ENCODE data around the gene MAG. TPM values are rescaled to one million over a fixed set of nuclear protein-coding genes. Genes with fewer than 3 reads are reported as not detected.
A peak's percentile ranks its signal among the peaks of the same experiment; 100 is the strongest.

Gene MAG
- total and polyA plus RNA-seq, 10 of the 15 experiments (the other 5 are each of a cell fraction or from before 2014, with no cell fraction given), result 0.03 to 0.82 (median 0.17) TPM; not detected in 2

DNA sequence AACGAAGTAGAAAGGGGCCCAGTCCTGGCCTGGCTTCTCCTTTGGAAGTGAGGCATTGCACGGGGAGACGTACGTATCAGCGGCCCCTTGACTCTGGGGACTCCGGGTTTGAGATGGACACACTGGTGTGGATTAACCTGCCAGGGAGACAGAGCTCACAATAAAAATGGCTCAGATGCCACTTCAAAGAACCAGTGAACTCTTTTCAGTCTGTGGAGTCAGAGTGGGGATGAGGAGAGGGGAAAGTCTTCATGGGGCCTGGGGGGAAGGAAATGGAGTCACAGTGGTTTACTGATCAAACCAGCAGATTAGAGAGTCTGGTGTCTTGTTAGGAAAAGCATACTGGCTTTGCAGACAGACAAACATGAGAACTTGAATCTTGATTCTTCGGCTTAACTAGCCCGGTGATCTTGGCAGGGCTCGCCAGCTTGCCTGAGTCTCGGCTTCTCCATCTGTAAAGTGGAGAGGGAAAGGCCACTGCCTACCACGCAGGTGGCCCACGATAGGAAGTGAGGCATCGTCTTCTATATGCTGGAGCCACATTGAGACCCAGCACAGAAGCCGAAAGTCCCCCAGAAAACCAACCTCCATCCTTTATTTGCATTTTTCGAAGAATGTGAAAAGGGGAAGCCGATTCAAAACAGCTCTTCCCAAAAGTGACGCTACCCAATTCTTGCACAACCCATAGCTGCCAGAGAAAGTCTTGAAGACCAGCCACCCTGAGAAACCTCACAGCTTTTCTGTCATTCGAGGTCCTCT, 55.4 kb downstream of the MAG start, which contains the start of gene FFAR1 (continued):
- TF ChIP-seq, protein P1, sequence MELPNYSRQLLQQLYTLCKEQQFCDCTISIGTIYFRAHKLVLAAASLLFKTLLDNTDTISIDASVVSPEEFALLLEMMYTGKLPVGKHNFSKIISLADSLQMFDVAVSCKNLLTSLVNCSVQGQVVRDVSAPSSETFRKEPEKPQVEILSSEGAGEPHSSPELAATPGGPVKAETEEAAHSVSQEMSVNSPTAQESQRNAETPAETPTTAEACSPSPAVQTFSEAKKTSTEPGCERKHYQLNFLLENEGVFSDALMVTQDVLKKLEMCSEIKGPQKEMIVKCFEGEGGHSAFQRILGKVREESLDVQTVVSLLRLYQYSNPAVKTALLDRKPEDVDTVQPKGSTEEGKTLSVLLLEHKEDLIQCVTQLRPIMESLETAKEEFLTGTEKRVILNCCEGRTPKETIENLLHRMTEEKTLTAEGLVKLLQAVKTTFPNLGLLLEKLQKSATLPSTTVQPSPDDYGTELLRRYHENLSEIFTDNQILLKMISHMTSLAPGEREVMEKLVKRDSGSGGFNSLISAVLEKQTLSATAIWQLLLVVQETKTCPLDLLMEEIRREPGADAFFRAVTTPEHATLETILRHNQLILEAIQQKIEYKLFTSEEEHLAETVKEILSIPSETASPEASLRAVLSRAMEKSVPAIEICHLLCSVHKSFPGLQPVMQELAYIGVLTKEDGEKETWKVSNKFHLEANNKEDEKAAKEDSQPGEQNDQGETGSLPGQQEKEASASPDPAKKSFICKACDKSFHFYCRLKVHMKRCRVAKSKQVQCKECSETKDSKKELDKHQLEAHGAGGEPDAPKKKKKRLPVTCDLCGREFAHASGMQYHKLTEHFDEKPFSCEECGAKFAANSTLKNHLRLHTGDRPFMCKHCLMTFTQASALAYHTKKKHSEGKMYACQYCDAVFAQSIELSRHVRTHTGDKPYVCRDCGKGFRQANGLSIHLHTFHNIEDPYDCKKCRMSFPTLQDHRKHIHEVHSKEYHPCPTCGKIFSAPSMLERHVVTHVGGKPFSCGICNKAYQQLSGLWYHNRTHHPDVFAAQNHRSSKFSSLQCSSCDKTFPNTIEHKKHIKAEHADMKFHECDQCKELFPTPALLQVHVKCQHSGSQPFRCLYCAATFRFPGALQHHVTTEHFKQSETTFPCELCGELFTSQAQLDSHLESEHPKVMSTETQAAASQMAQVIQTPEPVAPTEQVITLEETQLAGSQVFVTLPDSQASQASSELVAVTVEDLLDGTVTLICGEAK (IDR thresholded peaks at IDR 0.05; ENCODE audit: borderline replicate concordance), result no peak
- TF ChIP-seq GATAD2B (conservative IDR thresholded peaks at IDR 0.05; ENCODE audit: low read depth) (peak; percentile 66; the same call in 1 of the 2 replicates), TARDBP (IDR thresholded peaks at IDR 0.05; ENCODE audit: borderline replicate concordance) (0 out of 2 replicates have a peak, but pooled peaks have one; percentile 6), NFYB (IDR thresholded peaks at IDR 0.05; ENCODE audit: insufficient read depth, low read depth, low read length) (no peak), NFIC (IDR thresholded peaks at IDR 0.05; ENCODE audit: low read depth, low read length) (peak; percentile 80), SMAD1 (IDR thresholded peaks at IDR 0.05; ENCODE audit: low read depth, partially characterized antibody) (no peak), NR2F1 (conservative IDR thresholded peaks at IDR 0.05) (no peak; the same call in 1 of the 2 replicates), ZNF622 (IDR thresholded peaks at IDR 0.05) (no peak), MTA3 (IDR thresholded peaks at IDR 0.05; ENCODE audit: borderline replicate concordance, low read length) (0 out of 2 replicates have a peak, but pooled peaks have one; percentile 27)
- TF ChIP-seq, protein P2, sequence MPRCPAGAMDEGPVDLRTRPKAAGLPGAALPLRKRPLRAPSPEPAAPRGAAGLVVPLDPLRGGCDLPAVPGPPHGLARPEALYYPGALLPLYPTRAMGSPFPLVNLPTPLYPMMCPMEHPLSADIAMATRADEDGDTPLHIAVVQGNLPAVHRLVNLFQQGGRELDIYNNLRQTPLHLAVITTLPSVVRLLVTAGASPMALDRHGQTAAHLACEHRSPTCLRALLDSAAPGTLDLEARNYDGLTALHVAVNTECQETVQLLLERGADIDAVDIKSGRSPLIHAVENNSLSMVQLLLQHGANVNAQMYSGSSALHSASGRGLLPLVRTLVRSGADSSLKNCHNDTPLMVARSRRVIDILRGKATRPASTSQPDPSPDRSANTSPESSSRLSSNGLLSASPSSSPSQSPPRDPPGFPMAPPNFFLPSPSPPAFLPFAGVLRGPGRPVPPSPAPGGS (IDR thresholded peaks at IDR 0.05; ENCODE audit: borderline replicate concordance, insufficient read depth, low read depth, low read length, poor library complexity, severe bottlenecking), result no peak
- TF ChIP-seq, protein P3, sequence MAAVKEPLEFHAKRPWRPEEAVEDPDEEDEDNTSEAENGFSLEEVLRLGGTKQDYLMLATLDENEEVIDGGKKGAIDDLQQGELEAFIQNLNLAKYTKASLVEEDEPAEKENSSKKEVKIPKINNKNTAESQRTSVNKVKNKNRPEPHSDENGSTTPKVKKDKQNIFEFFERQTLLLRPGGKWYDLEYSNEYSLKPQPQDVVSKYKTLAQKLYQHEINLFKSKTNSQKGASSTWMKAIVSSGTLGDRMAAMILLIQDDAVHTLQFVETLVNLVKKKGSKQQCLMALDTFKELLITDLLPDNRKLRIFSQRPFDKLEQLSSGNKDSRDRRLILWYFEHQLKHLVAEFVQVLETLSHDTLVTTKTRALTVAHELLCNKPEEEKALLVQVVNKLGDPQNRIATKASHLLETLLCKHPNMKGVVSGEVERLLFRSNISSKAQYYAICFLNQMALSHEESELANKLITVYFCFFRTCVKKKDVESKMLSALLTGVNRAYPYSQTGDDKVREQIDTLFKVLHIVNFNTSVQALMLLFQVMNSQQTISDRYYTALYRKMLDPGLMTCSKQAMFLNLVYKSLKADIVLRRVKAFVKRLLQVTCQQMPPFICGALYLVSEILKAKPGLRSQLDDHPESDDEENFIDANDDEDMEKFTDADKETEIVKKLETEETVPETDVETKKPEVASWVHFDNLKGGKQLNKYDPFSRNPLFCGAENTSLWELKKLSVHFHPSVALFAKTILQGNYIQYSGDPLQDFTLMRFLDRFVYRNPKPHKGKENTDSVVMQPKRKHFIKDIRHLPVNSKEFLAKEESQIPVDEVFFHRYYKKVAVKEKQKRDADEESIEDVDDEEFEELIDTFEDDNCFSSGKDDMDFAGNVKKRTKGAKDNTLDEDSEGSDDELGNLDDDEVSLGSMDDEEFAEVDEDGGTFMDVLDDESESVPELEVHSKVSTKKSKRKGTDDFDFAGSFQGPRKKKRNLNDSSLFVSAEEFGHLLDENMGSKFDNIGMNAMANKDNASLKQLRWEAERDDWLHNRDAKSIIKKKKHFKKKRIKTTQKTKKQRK (IDR thresholded peaks at IDR 0.05; ENCODE audit: low read depth, low read length), result no peak
- TF ChIP-seq, protein P4, sequence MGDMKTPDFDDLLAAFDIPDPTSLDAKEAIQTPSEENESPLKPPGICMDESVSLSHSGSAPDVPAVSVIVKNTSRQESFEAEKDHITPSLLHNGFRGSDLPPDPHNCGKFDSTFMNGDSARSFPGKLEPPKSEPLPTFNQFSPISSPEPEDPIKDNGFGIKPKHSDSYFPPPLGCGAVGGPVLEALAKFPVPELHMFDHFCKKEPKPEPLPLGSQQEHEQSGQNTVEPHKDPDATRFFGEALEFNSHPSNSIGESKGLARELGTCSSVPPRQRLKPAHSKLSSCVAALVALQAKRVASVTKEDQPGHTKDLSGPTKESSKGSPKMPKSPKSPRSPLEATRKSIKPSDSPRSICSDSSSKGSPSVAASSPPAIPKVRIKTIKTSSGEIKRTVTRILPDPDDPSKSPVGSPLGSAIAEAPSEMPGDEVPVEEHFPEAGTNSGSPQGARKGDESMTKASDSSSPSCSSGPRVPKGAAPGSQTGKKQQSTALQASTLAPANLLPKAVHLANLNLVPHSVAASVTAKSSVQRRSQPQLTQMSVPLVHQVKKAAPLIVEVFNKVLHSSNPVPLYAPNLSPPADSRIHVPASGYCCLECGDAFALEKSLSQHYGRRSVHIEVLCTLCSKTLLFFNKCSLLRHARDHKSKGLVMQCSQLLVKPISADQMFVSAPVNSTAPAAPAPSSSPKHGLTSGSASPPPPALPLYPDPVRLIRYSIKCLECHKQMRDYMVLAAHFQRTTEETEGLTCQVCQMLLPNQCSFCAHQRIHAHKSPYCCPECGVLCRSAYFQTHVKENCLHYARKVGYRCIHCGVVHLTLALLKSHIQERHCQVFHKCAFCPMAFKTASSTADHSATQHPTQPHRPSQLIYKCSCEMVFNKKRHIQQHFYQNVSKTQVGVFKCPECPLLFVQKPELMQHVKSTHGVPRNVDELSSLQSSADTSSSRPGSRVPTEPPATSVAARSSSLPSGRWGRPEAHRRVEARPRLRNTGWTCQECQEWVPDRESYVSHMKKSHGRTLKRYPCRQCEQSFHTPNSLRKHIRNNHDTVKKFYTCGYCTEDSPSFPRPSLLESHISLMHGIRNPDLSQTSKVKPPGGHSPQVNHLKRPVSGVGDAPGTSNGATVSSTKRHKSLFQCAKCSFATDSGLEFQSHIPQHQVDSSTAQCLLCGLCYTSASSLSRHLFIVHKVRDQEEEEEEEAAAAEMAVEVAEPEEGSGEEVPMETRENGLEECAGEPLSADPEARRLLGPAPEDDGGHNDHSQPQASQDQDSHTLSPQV (IDR thresholded peaks at IDR 0.05), result peak; percentile 99
- TF ChIP-seq, protein P5, sequence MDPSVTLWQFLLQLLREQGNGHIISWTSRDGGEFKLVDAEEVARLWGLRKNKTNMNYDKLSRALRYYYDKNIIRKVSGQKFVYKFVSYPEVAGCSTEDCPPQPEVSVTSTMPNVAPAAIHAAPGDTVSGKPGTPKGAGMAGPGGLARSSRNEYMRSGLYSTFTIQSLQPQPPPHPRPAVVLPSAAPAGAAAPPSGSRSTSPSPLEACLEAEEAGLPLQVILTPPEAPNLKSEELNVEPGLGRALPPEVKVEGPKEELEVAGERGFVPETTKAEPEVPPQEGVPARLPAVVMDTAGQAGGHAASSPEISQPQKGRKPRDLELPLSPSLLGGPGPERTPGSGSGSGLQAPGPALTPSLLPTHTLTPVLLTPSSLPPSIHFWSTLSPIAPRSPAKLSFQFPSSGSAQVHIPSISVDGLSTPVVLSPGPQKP (IDR thresholded peaks at IDR 0.05; ENCODE audit: low read depth, low read length), result no peak

Data from GM12878 (cell line).